GM19463 (cell line): Measurements from ENCODE around the gene C2CD5.
"Not testable (repeated sequence)": the region's sequence is repeated elsewhere in the genome, so short reads cannot be mapped to it uniquely, and the experiment has no call there.

ENCODE experiments used
- ATAC-seq: cut with Tn5 transposase; IDR thresholded peaks from one replicate; pipeline ENCODE4 v1.9.1; 2021; ENCODE audit warnings: mild to moderate bottlenecking, moderate library complexity; ENCODE audit not compliant: unreplicated experiment

C2CD5 gene

GRCh38 chr12:22480016-22480415, 64.3 kb downstream of the C2CD5 start:
- peak; percentile 47 for ATAC-seq

- no peak for ATAC-seq
Observed at GRCh38 chr12:22477894-22478287, 66.5 kb downstream of the C2CD5 start.

- no peak for ATAC-seq
Observed at GRCh38 chr12:22477166-22477893, 67.0 kb downstream of the C2CD5 start.

GRCh38 chr12:22476133-22476532, 68.2 kb downstream of the C2CD5 start:
- no peak for ATAC-seq

- no peak for ATAC-seq
Observed at GRCh38 chr12:22474970-22475720, 69.2 kb downstream of the C2CD5 start.

- peak; percentile 67 for ATAC-seq
Observed at GRCh38 chr12:22473212-22473611, 71.1 kb downstream of the C2CD5 start.

- peak; percentile 86 for ATAC-seq
Observed at GRCh38 chr12:22467190-22467589, 77.2 kb downstream of the C2CD5 start.

- no peak for ATAC-seq
Observed at GRCh38 chr12:22463306-22463705, 81.0 kb downstream of the C2CD5 start.

GRCh38 chr12:22461786-22462185, 82.6 kb downstream of the C2CD5 start:
- ATAC-seq = no peak

- ATAC-seq = no peak
Observed at GRCh38 chr12:22459838-22460490, 84.4 kb downstream of the C2CD5 start.

- no peak for ATAC-seq
Observed at GRCh38 chr12:22458298-22458937, 85.9 kb downstream of the C2CD5 start.

GRCh38 chr12:22457085-22457484, 87.3 kb downstream of the C2CD5 start:
- no peak for ATAC-seq

GRCh38 chr12:22453511-22453910, 90.8 kb downstream of the C2CD5 start:
- no peak for ATAC-seq

- ATAC-seq = no peak
Observed at GRCh38 chr12:22447223-22447622, 97.1 kb downstream of the C2CD5 start.

GRCh38 chr12:22444317-22444665, 100.1 kb downstream of the C2CD5 start:
- not testable (repeated sequence) for ATAC-seq

GRCh38 chr12:22443379-22444316, 100.7 kb downstream of the C2CD5 start:
- peak; percentile 100 for ATAC-seq

- ATAC-seq = no peak
Observed at GRCh38 chr12:22437031-22437806, 107.1 kb downstream of the C2CD5 start.

GRCh38 chr12:22435583-22435982, 108.8 kb downstream of the C2CD5 start:
- no peak for ATAC-seq

- no peak for ATAC-seq
Observed at GRCh38 chr12:22431693-22432251, 112.6 kb downstream of the C2CD5 start.
